NCI-H1092 treated with DMSO at 0.1 percent for 48 hours (cell line): ENCODE measurements around the gene C7orf33.
"Not testable (repeated sequence)": the region's sequence is repeated elsewhere in the genome, so short reads cannot be mapped to it uniquely, and the experiment has no call there.

ENCODE experiments used
- DNase-seq: peaks from one replicate; lab custom pipeline; 2025; lab: John Stamatoyannopoulos, UW

The C7orf33 gene

GRCh38 chr7:148590471-148590870 is at the start of gene C7orf33:
Gene C7orf33, plus strand, starts transcription at chr7:148590766. Its CDS starts 160 bp downstream, at chr7:148590926.
- DNase-seq = no peak

GRCh38 chr7:148541891-148542504 is 48.6 kb upstream of the C7orf33 start:
- no peak for DNase-seq

- no peak for DNase-seq
Observed at GRCh38 chr7:148543302-148543701, 47.3 kb upstream of the C7orf33 start.

- no peak for DNase-seq
Observed at GRCh38 chr7:148545172-148545571, 45.4 kb upstream of the C7orf33 start.

GRCh38 chr7:148545932-148546331 is 44.6 kb upstream of the C7orf33 start:
- DNase-seq = no peak

GRCh38 chr7:148546857-148547256 is 43.7 kb upstream of the C7orf33 start:
- no peak for DNase-seq

- no peak for DNase-seq
Observed at GRCh38 chr7:148547951-148548350, 42.6 kb upstream of the C7orf33 start.

- no peak for DNase-seq
Observed at GRCh38 chr7:148553979-148554378, 36.6 kb upstream of the C7orf33 start.

GRCh38 chr7:148556892-148557291 is 33.7 kb upstream of the C7orf33 start:
- peak; percentile 6 for DNase-seq

GRCh38 chr7:148558914-148559313 is 31.7 kb upstream of the C7orf33 start:
- no peak for DNase-seq

- DNase-seq = no peak
Observed at GRCh38 chr7:148561099-148561498, 29.5 kb upstream of the C7orf33 start.

GRCh38 chr7:148563583-148564274 is 26.8 kb upstream of the C7orf33 start:
- DNase-seq = no peak

- DNase-seq = not testable (repeated sequence)
Observed at GRCh38 chr7:148564275-148564951, 26.2 kb upstream of the C7orf33 start.

GRCh38 chr7:148566736-148567135 is 23.8 kb upstream of the C7orf33 start:
- no peak for DNase-seq

- no peak for DNase-seq
Observed at GRCh38 chr7:148567524-148567923, 23.0 kb upstream of the C7orf33 start.

GRCh38 chr7:148570510-148570909 is 20.1 kb upstream of the C7orf33 start:
- DNase-seq = no peak

- not testable (repeated sequence) for DNase-seq
Observed at GRCh38 chr7:148570973-148571372, 19.6 kb upstream of the C7orf33 start.

GRCh38 chr7:148571381-148571780 is 19.2 kb upstream of the C7orf33 start:
- no peak for DNase-seq

GRCh38 chr7:148572067-148572522 is 18.5 kb upstream of the C7orf33 start:
- peak; percentile 2 for DNase-seq

- DNase-seq = not testable (repeated sequence)
Observed at GRCh38 chr7:148573581-148573980, 17.0 kb upstream of the C7orf33 start.

GRCh38 chr7:148575640-148576411 is 14.7 kb upstream of the C7orf33 start:
- peak; percentile 68 for DNase-seq

GRCh38 chr7:148579366-148579765 is 11.2 kb upstream of the C7orf33 start:
- DNase-seq = no peak
